ENCODE data around the gene NBDY.

GRCh38 chrX:56802921-56803849 is 74.1 kb downstream of the NBDY start:
- TF ChIP-seq EZH2 (IDR thresholded peaks at IDR 0.05) (no peak), POLR2AphosphoS5 (IDR thresholded peaks at IDR 0.05; ENCODE audit: borderline replicate concordance, low read depth, low read length) (no peak)

All from SK-N-MC (cell line).